Adrenal gland (tissue), 5 donors: ENCODE measurements around the gene SLC25A23.

Source experiments
- POLR2A ChIP-seq, 2 donors: fragments of 450-650 bp; IDR thresholded peaks; one replicate each; pipeline ENCODE4 v1.6.1; 2017; ENCODE audit warnings: antibody characterized with exemption in 2 of 2, mild to moderate bottlenecking in 2 of 2, moderate library complexity in 1 of 2
- TF ChIP-seq, protein P1 (sequence below), 6 experiments: fragments of 450-650 bp in 4 of 6; fragments of 200-600 bp in 2 of 6; sonication (generic) in 1 of 6; IDR thresholded peaks; 1 replicate in 5 of 6; 2 replicates in 1 of 6; pipeline versions ENCODE4 v1.5.1 to v1.8.0; 2016 to 2021; ENCODE audit warnings: antibody characterized with exemption in 6 of 6, mild to moderate bottlenecking in 2 of 6, moderate library complexity in 1 of 6
- donor health status: DM: no; HTN: no; CAD: no.

DNA sequence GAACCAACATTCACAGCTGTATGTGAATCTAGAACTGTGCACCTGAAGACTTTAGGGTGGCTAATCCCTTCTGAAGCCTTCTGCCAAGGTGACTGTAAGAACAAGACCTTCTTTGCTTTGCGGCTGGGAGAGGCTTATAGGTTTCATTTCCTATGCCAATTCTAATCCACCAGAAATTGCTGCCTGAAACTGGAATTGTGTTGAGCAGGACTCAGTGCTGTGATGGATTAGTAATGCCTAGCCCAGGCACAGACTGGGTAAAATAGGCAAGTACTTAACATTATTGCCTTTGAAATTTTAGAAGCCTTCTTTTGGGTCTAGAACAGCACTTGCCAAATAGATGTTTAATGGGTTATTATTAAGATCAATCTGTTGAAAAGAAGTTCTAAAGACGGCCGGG, 11.5 kb downstream of the SLC25A23 start:
- TF ChIP-seq, protein P1, sequence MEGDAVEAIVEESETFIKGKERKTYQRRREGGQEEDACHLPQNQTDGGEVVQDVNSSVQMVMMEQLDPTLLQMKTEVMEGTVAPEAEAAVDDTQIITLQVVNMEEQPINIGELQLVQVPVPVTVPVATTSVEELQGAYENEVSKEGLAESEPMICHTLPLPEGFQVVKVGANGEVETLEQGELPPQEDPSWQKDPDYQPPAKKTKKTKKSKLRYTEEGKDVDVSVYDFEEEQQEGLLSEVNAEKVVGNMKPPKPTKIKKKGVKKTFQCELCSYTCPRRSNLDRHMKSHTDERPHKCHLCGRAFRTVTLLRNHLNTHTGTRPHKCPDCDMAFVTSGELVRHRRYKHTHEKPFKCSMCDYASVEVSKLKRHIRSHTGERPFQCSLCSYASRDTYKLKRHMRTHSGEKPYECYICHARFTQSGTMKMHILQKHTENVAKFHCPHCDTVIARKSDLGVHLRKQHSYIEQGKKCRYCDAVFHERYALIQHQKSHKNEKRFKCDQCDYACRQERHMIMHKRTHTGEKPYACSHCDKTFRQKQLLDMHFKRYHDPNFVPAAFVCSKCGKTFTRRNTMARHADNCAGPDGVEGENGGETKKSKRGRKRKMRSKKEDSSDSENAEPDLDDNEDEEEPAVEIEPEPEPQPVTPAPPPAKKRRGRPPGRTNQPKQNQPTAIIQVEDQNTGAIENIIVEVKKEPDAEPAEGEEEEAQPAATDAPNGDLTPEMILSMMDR (IDR thresholded peaks at IDR 0.05) = no peak
- TF ChIP-seq POLR2A (IDR thresholded peaks at IDR 0.05) = no peak
